Neural cell (in vitro differentiated cells): Measurements from ENCODE around the gene PKNOX2.
A peak's percentile ranks its signal among the peaks of the same experiment; 100 is the strongest.

Experiments used
- EP300 ChIP-seq: fragments of 450-650 bp; conservative IDR thresholded peaks from 2 replicates; pipeline ENCODE4 v1.6.1; 2014; ENCODE audit warnings: antibody characterized with exemption, mild to moderate bottlenecking, moderate library complexity; ENCODE audit not compliant: poor library complexity, severe bottlenecking
- EZH2 ChIP-seq: fragments of 200-600, 300-800 bp; shearing (Covaris generic), sonication (generic); IDR thresholded peaks from 2 replicates; pipeline ENCODE4 v1.6.1; 2014; ENCODE audit warnings: antibody characterized with exemption, low read length, borderline replicate concordance, mild to moderate bottlenecking; ENCODE audit not compliant: insufficient read depth, poor library complexity, severe bottlenecking
- MXI1 ChIP-seq: fragments of 450-650 bp; conservative IDR thresholded peaks from 2 replicates; pipeline ENCODE4 v1.6.1; 2014; ENCODE audit warnings: antibody characterized with exemption, mild to moderate bottlenecking; ENCODE audit not compliant: poor library complexity, severe bottlenecking
- POLR2AphosphoS5 ChIP-seq: IDR thresholded peaks from 2 replicates; pipeline ENCODE4 v1.6.1; 2012
- RAD21 ChIP-seq: fragments of 450-650 bp; conservative IDR thresholded peaks from 2 replicates; pipeline ENCODE4 v1.6.1; 2014; ENCODE audit warnings: antibody characterized with exemption, mild to moderate bottlenecking, moderate library complexity
- SMC3 ChIP-seq: fragments of 450-650 bp; conservative IDR thresholded peaks from 2 replicates; pipeline ENCODE4 v1.6.1; 2014; ENCODE audit warnings: antibody characterized with exemption, mild to moderate bottlenecking, moderate library complexity; ENCODE audit not compliant: poor library complexity
- TAF1 ChIP-seq: IDR thresholded peaks from 2 replicates; pipeline ENCODE4 v1.6.1; 2012; ENCODE audit warnings: low read depth
- TF ChIP-seq, protein P1 (sequence below): fragments of 450-650 bp; IDR thresholded peaks from 2 replicates; pipeline ENCODE4 v1.5.1; 2014; ENCODE audit warnings: antibody characterized with exemption, mild to moderate bottlenecking, moderate library complexity; ENCODE audit not compliant: poor library complexity, severe bottlenecking

DNA sequence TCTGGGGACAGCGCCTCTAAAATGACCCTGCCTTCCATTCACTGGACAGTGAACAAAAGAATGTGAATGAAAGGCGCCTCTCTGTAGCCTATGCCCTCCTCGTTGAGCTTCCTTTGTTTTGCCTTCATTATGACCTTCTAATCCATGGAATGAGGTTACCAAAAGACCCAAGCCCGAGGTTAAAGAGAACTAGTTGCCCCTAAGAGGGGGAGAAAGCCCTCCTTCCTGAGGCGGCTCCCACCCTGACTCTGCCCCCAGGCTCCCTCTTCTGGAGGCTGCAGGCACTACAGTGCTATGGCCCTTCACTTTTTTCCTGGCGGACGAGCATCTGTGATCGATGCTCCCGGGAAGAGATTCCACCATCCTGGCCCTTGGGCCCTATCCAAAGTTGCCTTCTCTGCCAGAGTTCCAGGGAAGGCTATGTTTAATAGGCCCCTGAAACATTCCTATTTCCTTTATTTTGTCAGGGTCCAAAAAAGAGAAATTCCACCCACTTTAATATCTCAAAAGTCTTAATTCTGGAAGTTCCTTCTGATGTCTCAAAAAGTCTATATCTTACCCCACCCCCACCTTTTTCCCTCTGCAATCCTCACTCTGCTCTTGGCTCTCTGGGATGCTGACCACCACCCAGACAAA, 184.2 kb downstream of the PKNOX2 start:
- TF ChIP-seq, protein P1, sequence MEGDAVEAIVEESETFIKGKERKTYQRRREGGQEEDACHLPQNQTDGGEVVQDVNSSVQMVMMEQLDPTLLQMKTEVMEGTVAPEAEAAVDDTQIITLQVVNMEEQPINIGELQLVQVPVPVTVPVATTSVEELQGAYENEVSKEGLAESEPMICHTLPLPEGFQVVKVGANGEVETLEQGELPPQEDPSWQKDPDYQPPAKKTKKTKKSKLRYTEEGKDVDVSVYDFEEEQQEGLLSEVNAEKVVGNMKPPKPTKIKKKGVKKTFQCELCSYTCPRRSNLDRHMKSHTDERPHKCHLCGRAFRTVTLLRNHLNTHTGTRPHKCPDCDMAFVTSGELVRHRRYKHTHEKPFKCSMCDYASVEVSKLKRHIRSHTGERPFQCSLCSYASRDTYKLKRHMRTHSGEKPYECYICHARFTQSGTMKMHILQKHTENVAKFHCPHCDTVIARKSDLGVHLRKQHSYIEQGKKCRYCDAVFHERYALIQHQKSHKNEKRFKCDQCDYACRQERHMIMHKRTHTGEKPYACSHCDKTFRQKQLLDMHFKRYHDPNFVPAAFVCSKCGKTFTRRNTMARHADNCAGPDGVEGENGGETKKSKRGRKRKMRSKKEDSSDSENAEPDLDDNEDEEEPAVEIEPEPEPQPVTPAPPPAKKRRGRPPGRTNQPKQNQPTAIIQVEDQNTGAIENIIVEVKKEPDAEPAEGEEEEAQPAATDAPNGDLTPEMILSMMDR, result peak; percentile 92
- TF ChIP-seq SMC3, result peak; percentile 96
- TF ChIP-seq EZH2, result no peak
- no peak for TF ChIP-seq POLR2AphosphoS5
- TF ChIP-seq EP300, result no peak
- TF ChIP-seq TAF1, result no peak
- peak; percentile 88 for TF ChIP-seq RAD21
- TF ChIP-seq MXI1, result no peak
